AG10803 (cell line): ENCODE results near the gene C1D.
"Not testable (repeated sequence)": the region's sequence is repeated elsewhere in the genome, so short reads cannot be mapped to it uniquely, and the experiment has no call there.

ENCODE experiments used
- DNase-seq: peaks from one replicate; pipeline ENCODE4 v3.0.0; 2010; ENCODE audit warnings: low read depth
- H3K4me3 ChIP-seq: 2 replicates; pipeline ENCODE4 v1.5.1; 2011; ENCODE audit warnings: mild to moderate bottlenecking, low read length, control low read depth
- CTCF ChIP-seq: conservative IDR thresholded peaks from 2 replicates; pipeline ENCODE4 v1.5.1; 2011; ENCODE audit warnings: mild to moderate bottlenecking, low read length, control low read depth, inconsistent platforms

Gene C1D

GRCh38 chr2:68089961-68090360 is 27.2 kb upstream of the C1D start:
- TF ChIP-seq CTCF = no peak
- H3K4me3 ChIP-seq = no peak overlapping the region

DNA sequence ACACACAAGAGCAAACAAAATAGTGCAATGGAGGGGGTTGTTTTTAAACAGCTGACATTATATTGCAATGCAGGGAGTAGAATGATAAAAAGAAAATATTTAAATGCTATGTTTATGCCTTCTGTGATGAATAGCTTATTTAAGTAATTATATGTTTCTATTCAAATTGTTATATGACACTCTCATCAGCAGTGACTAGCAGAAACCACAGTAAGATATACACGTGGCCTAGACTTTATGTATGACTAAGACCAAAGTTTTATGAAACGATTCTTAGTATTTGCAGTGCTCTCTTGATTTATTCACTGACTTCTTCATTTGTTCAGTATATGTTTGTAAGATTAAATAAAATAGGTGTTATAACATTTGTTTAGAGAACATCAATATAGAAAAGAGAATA is 26.1 kb upstream of the C1D start:
- no peak overlapping the region for H3K4me3 ChIP-seq
- TF ChIP-seq CTCF = no peak

More at GRCh38 chr2:68089961-68090360, 27.2 kb upstream of the C1D start:
- DNase-seq = no peak

DNA sequence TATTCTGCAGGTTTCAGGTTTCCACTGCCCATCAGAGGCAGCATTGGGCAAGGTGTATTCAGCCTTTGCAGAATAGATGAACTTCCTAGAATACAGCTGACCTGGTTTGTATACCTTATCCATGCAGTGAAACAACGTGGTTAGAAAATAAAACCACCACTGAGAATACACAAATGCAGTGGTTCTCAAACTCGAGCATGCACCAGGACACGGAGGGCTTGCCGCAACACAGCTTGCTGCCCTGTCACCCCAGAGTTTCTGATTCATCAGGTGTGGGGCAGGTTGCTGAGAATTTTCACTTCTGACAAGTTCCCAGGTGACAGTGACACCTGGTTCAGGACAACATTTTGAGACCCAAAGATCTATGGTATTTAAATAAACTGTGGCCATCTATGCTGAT is 23.4 kb upstream of the C1D start:
- no peak for DNase-seq
- TF ChIP-seq CTCF = no peak
- H3K4me3 ChIP-seq = no peak overlapping the region

More for the DNA sequence above, 26.1 kb upstream of the C1D start:
- DNase-seq = no peak

DNA sequence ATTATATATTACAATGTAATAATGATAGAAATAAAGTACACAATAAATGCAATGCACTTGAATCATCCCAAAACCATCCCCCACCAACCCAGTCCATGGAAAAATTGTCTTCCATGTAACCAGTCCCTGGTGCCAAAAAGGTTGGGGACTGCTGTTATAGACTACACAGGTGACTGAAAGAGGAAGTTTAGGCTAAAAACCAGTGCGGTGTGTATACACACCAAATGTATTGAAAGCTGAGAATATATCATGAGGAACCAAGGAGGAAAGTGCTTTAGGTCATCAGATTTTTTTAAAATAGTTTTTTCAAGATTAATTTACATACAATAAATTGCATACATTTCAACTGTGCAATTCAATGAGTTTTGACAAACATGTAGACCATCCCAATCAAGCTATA is 20.5 kb upstream of the C1D start:
- no peak for TF ChIP-seq CTCF

GRCh38 chr2:68074050-68074449 is 11.2 kb upstream of the C1D start:
- DNase-seq = no peak
- no peak overlapping the region for H3K4me3 ChIP-seq
- TF ChIP-seq CTCF = no peak

More for the DNA sequence above, 20.5 kb upstream of the C1D start:
- H3K4me3 ChIP-seq = no peak overlapping the region
- no peak for DNase-seq

DNA sequence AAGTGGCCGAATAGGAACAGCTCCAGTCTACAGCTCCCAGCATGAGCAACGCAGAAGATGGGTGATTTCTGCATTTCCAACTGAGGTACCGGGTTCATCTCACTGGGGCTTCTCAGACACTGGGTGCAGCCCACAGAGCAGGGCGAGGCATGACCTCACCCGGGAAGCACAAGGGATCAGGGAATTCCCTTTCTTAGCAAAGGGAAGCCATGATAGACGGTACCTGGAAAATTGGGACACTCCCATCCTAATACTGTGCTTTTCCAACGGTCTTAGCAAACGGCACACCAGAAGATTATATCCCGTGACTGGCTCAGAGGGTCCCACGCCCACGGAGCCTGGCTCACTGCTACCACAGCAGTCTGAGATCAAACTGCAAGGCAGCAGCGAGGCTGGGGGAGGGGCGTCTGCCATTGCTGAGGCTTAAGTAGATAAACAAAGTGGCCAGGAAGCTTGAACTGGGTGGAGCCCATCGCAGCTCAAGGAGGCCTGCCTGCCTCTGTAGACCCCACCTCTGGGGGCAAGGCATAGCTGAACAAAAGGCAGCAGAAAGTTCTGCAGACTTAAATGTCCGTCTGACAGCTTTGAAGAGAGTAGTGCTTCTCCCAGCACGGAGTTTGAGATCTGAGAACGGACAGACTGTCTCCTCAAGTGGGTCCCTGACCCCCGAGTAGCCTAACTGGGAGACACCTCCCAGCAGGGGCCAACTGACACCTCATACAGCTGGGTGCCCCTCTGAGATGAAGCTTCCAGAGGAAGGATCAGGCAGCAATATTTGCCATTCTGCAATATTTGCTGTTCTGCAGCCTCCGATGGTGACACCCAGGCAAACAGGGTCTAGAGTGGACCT is 1.2 kb upstream of the C1D start:
- not testable (repeated sequence) for H3K4me3 ChIP-seq, DNase-seq

- H3K4me3 ChIP-seq = no peak overlapping the region
Observed at GRCh38 chr2:68060652-68061051, 2.2 kb downstream of the C1D start.

More at GRCh38 chr2:68060652-68061051, 2.2 kb downstream of the C1D start:
- no peak for TF ChIP-seq CTCF
- no peak for DNase-seq
